Heart left ventricle (tissue), 16 donors: Measurements from ENCODE around the gene BTN1A1. TPM values are rescaled to one million over a fixed set of nuclear protein-coding genes. Genes with fewer than 3 reads are reported as not detected.

ENCODE experiments used
- ATAC-seq, 4 donors: fragments of 200-7000 bp; cut with Tn5 transposase; one replicate each; pipeline ENCODE4 v1.9.1; 2020 to 2022; ENCODE audit warnings: moderate library complexity in 4 of 4, mild to moderate bottlenecking in 3 of 4, moderate number of reproducible peaks in 1 of 4
- DNase-seq, 5 donors: peaks; one replicate each; pipeline ENCODE4 v3.0.0-alpha.2; 2020
- H3K27ac ChIP-seq, 12 donors: fragments of 200-600 bp; sonication (generic) in 4 of 12; one replicate each; pipeline versions ENCODE4 v1.5.0 to v1.8.0; 2016 to 2022; ENCODE audit warnings: mild to moderate bottlenecking in 2 of 12
- H3K27me3 ChIP-seq, 9 donors: fragments of 200-600 bp; sonication (generic) in 2 of 9; one replicate each; pipeline versions ENCODE4 v1.5.1 to v1.8.0; 2016 to 2022; ENCODE audit warnings: mild to moderate bottlenecking in 3 of 9
- H3K36me3 ChIP-seq, 9 donors: fragments of 200-600 bp; sonication (generic) in 2 of 9; one replicate each; pipeline versions ENCODE4 v1.5.0 to v1.8.0; 2018 to 2022; ENCODE audit warnings: mild to moderate bottlenecking in 2 of 9
- H3K4me1 ChIP-seq, 12 donors: fragments of 200-600 bp; sonication (generic) in 4 of 12; one replicate each; pipeline versions ENCODE4 v1.5.0 to v1.8.0; 2016 to 2022; ENCODE audit warnings: mild to moderate bottlenecking in 3 of 12
- H3K4me3 ChIP-seq, 12 donors: fragments of 200-600 bp; sonication (generic) in 4 of 12; one replicate each; pipeline versions ENCODE4 v1.5.0 to v1.8.0; 2017 to 2022; ENCODE audit warnings: mild to moderate bottlenecking in 9 of 12, moderate library complexity in 4 of 12
- H3K9me3 ChIP-seq, 12 donors: fragments of 200-600 bp; sonication (generic) in 4 of 12; one replicate each; pipeline versions ENCODE4 v1.5.0 to v1.8.0; 2016 to 2022; ENCODE audit warnings: mild to moderate bottlenecking in 1 of 12
- CTCF ChIP-seq, 12 donors: fragments of 200-600 bp; sonication (generic) in 4 of 12; IDR thresholded peaks; one replicate each; pipeline versions ENCODE4 v1.5.0 to v1.8.0; 2018 to 2022; ENCODE audit warnings: antibody characterized with exemption in 12 of 12, mild to moderate bottlenecking in 5 of 12
- POLR2A ChIP-seq, 2 donors: fragments of 450-650 bp; IDR thresholded peaks; one replicate each; pipeline ENCODE4 v1.6.1; 2017; ENCODE audit warnings: antibody characterized with exemption in 2 of 2, mild to moderate bottlenecking in 2 of 2, moderate library complexity in 2 of 2
- whole genome bisulfite sequencing, 4 donors: extraction: QIAGEN DNeasy Blood & Tissue Kit in 2 of 4; methylation state at CpG; one replicate each; pipeline versions ENCODE4 v1.1.5 to v1.1.7; 2013 to 2018; 5-methylcytosine and 5-hydroxymethylcytosine counted together
- intact Hi-C, 10 donors: fragments of 100-400 bp; cut with DNase I; formaldehyde crosslinking; loops; one replicate each; pipeline versions ENCODE4 v1.11.1 to v1.14.2; 2022
- polyA plus RNA-seq, 2 donors: library from polyadenylated mRNA; stranded (reverse); fragments of 200-250 nt; gene quantifications; one replicate each; pipeline ENCODE4 v1.2.3, GENCODE V29; 2013
- total RNA-seq, 9 donors: library from RNA; depleted of rRNA in 2 of 9; stranded (reverse); fragments of >200 nt in 2 of 9; fragmentation: NEBNext Ultra II Directional in 3 of 9; extraction: Animal tissue kit (Norgen Biotek cat#: 25700) in 3 of 9; gene quantifications; one replicate each; pipeline versions ENCODE4 v1.1.0 to v1.2.4, GENCODE V29; 2016 to 2023
- donor health status: ischemic (EF 13 %, LVEDD 7.1; RV severe dilation, severe dysfunction).
- donor health status: healthy with polysubstance abuse.
- donor health status: DM: no; HTN: yes; CAD: no.
- donor health status: DM: no; HTN: no; CAD: no.
- donor health status: ischemic (EF 25% LVEDD 6.9; RV normal size, moderate dysfunction).
- donor health status: ischemic (EF 25% LVEDD 5.7; RV mildly dilated, moderate dysfunction).
- donor health status: healthy.
- donor health status: DM: yes; HTN: yes; CAD: no.
- donor health status: ischemic (EF 35%, LVEDD 5.7; RV mildly dilated, moderate dysfunction).
- donor health status: nonischemic (EF 11% LVEDD 7.7; RV severe dilation, severe dysfunction).
- donor health status: DM: yes; HTN: yes; CAD: no.
- donor health status: PGD.
- donor health status: ischemic (EF 29% LVEDD 5.4; RV normal size, mild dysfunction).
- donor health status: nonischemic (EF 23%, LVEDD 6.1; RV moderate dilation, normal function).

Gene BTN1A1
- total and polyA plus RNA-seq, 11 donors, result not detected

GRCh38 chr6:26464014-26464413 is 36.1 kb upstream of the BTN1A1 start:
- WGBS, 4 donors, result 83 to 91% (median 85%) methylated on average over 4 of the region's 4 CpGs
- peaks cover 0 to 99% (median 94%) of the 10 kb centered on the region in 9 donors for H3K36me3 ChIP-seq
- no peaks in the 10 kb centered on the region for H3K9me3 ChIP-seq
- no peak overlapping the region for H3K27ac ChIP-seq
- no peak for DNase-seq
- H3K4me3 ChIP-seq, result no peak overlapping the region
- ATAC-seq, result no peak
- no peaks in the 10 kb centered on the region for H3K27me3 ChIP-seq
- TF ChIP-seq POLR2A (IDR thresholded peaks at IDR 0.05) (no peak), CTCF (IDR thresholded peaks at IDR 0.05) (no peak)
- H3K4me1 ChIP-seq, result peaks cover 0 to 44% (median 27%) of the 10 kb centered on the region in 12 donors
- intact Hi-C loops, result loop anchor here in 1 of 10 donors (5.0 kb wide), 1 partner anchor 62 kb away; the partner anchor contains the start of gene BTN3A1

GRCh38 chr6:26464416-26465131 is 35.5 kb upstream of the BTN1A1 start:
- Histone ChIP-seq H3K27me3 (no peaks in the 10 kb centered on the region), H3K4me3 (no peak overlapping the region), H3K9me3 (no peaks in the 10 kb centered on the region), H3K4me1 (peaks cover 0 to 39% (median 22%) of the 10 kb centered on the region in 12 donors), H3K36me3 (peaks cover 0 to 100% (median 96%) of the 10 kb centered on the region in 9 donors), H3K27ac (no peak overlapping the region)
- no peak for DNase-seq
- no peak for ATAC-seq
- intact Hi-C loops, result loop anchor here in 1 of 10 donors (5.0 kb wide), 1 partner anchor 62 kb away; the partner anchor contains the start of gene BTN3A1
- 95 to 98% (median 97%) methylated on average over 7 of the region's 7 CpGs for WGBS, 4 donors
- no peak for TF ChIP-seq POLR2A (IDR thresholded peaks at IDR 0.05)
- TF ChIP-seq CTCF (IDR thresholded peaks at IDR 0.05), result no peak

GRCh38 chr6:26465776-26466175 is 34.3 kb upstream of the BTN1A1 start:
- WGBS, 4 donors, result 92 to 98% (median 94%) methylated on average over 3 of the region's 3 CpGs

More at GRCh38 chr6:26465776-26466175, 34.3 kb upstream of the BTN1A1 start:
- H3K27ac ChIP-seq, result no peak overlapping the region
- no peaks in the 10 kb centered on the region for H3K27me3 ChIP-seq
- ATAC-seq (no peak), DNase-seq (no peak)
- H3K4me3 ChIP-seq, result no peak overlapping the region
- H3K36me3 ChIP-seq, result peaks cover 0 to 92% (median 89%) of the 10 kb centered on the region in 9 donors
- peaks cover 0 to 27% (median 10%) of the 10 kb centered on the region in 12 donors for H3K4me1 ChIP-seq
- no peaks in the 10 kb centered on the region for H3K9me3 ChIP-seq
- TF ChIP-seq POLR2A (IDR thresholded peaks at IDR 0.05) (no peak), CTCF (IDR thresholded peaks at IDR 0.05) (no peak)
- intact Hi-C loops, result no loop called here
